Measurements from ENCODE around the gene NXN.

Gene NXN

GRCh38 chr17:784143-784542, 195.4 kb downstream of the NXN start:
- H3K27ac ChIP-seq: no peak overlapping the region
- no peak for TF ChIP-seq ZFX (IDR thresholded peaks at IDR 0.05; ENCODE audit: borderline replicate concordance)
- TF ChIP-seq, protein P1, sequence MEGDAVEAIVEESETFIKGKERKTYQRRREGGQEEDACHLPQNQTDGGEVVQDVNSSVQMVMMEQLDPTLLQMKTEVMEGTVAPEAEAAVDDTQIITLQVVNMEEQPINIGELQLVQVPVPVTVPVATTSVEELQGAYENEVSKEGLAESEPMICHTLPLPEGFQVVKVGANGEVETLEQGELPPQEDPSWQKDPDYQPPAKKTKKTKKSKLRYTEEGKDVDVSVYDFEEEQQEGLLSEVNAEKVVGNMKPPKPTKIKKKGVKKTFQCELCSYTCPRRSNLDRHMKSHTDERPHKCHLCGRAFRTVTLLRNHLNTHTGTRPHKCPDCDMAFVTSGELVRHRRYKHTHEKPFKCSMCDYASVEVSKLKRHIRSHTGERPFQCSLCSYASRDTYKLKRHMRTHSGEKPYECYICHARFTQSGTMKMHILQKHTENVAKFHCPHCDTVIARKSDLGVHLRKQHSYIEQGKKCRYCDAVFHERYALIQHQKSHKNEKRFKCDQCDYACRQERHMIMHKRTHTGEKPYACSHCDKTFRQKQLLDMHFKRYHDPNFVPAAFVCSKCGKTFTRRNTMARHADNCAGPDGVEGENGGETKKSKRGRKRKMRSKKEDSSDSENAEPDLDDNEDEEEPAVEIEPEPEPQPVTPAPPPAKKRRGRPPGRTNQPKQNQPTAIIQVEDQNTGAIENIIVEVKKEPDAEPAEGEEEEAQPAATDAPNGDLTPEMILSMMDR (IDR thresholded peaks at IDR 0.05): no peak

DNA sequence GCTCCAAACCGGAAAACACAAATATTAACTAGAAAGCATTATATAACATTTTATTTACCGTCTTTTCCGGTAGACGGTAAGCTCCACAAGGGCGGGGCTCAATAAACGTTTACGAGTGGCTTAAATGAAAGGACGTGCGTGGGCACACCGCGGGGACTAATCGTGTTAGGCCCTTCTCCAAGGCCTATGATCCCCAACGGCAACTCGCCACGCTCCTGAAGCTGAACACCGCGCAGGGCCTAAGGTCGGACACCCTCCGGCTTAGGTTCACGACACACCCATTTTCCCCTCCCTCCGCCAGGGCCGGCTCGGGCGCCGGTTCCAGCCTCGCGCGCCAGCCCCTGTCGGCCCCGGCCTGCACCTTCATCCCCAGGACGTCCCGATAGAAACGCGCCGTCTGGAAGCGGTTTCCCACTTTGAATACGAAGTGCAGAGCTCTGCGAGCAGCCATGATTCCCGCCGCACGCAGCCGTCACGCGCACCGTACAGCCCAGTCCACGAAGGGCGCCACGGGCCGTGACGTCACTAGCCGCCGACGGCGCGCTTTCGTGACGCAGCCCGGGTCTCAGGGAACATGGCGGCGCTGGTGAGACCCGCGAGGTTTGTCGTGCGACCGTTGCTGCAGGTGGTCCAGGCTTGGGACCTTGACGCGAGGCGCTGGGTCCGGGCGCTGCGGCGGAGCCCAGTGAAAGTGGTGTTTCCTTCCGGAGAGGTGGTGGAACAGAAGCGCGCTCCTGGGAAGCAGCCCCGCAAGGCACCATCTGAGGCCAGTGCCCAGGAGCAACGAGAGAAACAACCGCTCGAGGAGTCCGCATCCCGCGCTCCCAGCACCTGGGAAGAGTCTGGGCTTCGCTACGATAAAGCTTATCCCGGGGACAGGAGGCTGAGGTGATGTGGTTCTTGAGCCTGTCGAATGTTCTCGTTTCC, 197.5 kb downstream of the NXN start, which contains the start of the genes GLOD4 and MRM3:
Gene GLOD4, minus strand, starts transcription at position 476 of the 927 bp plus-strand sequence. Its CDS starts 25 bp downstream, at position 451.
Gene MRM3, plus strand, starts transcription at position 549 of the 927 bp plus-strand sequence. Its CDS starts 26 bp downstream, at position 575.
- peak within 1 kb of the TSS; percentile 76 for H3K27ac ChIP-seq
- TF ChIP-seq ZFX (IDR thresholded peaks at IDR 0.05; ENCODE audit: borderline replicate concordance): no peak
- TF ChIP-seq, protein P1 (IDR thresholded peaks at IDR 0.05): no peak

- TF ChIP-seq ZFX (IDR thresholded peaks at IDR 0.05; ENCODE audit: borderline replicate concordance): no peak
- TF ChIP-seq, protein P1 (IDR thresholded peaks at IDR 0.05): no peak
- H3K27ac ChIP-seq: no peak overlapping the region
Measured at GRCh38 chr17:778096-778495, 201.5 kb downstream of the NXN start.

GRCh38 chr17:774313-774584, 205.3 kb downstream of the NXN start:
- TF ChIP-seq, protein P1 (IDR thresholded peaks at IDR 0.05): no peak
- no peak for TF ChIP-seq ZFX (IDR thresholded peaks at IDR 0.05; ENCODE audit: borderline replicate concordance)
- no peak overlapping the region for H3K27ac ChIP-seq

- no peak for TF ChIP-seq ZFX (IDR thresholded peaks at IDR 0.05; ENCODE audit: borderline replicate concordance)
- TF ChIP-seq, protein P1 (IDR thresholded peaks at IDR 0.05): no peak
- no peak overlapping the region for H3K27ac ChIP-seq
Measured at GRCh38 chr17:773467-774312, 205.9 kb downstream of the NXN start.

GRCh38 chr17:773016-773415, 206.6 kb downstream of the NXN start:
- no peak overlapping the region for H3K27ac ChIP-seq
- TF ChIP-seq ZFX (IDR thresholded peaks at IDR 0.05; ENCODE audit: borderline replicate concordance): no peak
- TF ChIP-seq, protein P1 (IDR thresholded peaks at IDR 0.05): no peak
